Caco-2 (cell line): ENCODE data around the gene RCN2. TPM values are rescaled to one million over a fixed set of nuclear protein-coding genes. Genes with fewer than 3 reads are reported as not detected.

Experiments used
- BruUV-seq: library from RNA; stranded (reverse); fragments of 400-500 nt; replicated peaks from 2 replicates; lab custom pipeline; 2021; lab: Mats Ljungman, UMichigan
- CTCF ChIA-PET: fragments of 300-600 bp; sonication (Branson Sonifier 250); formaldehyde crosslinking; loops from one replicate; lab custom pipeline; 2022; ENCODE audit warnings: antibody characterized with exemption; lab: Charles Lee
- POLR2A ChIA-PET: fragments of 300-600 bp; sonication (Branson Sonifier 250); formaldehyde crosslinking; loops from one replicate; lab custom pipeline; 2022; ENCODE audit warnings: antibody characterized with exemption; lab: Charles Lee
- DNase-seq, 2 experiments: peaks; one replicate each; pipeline versions ENCODE4 v3.0.0 to v3.0.0-alpha.2; 2020 to 2022
- H3K27me3 ChIP-seq: replicated peaks from 2 replicates; pipeline ENCODE4 v1.6.0; 2011; ENCODE audit warnings: low read length; ENCODE audit not compliant: control insufficient read depth, insufficient read depth
- H3K36me3 ChIP-seq: 2 replicates; pipeline ENCODE4 v1.5.1; 2011; ENCODE audit warnings: low read length; ENCODE audit not compliant: control insufficient read depth, insufficient read depth
- H3K4me1 ChIP-seq: fragments of 250-450 bp; sonication (Bioruptor Pico); 2 replicates; pipeline ENCODE4 v1.5.1; 2020; ENCODE audit warnings: mild to moderate bottlenecking
- H3K4me3 ChIP-seq: 2 replicates; pipeline ENCODE4 v1.5.1; 2011; ENCODE audit warnings: low read depth, mild to moderate bottlenecking, control low read depth, low read length
- H3K9me3 ChIP-seq: fragments of 250-450 bp; sonication (Bioruptor Pico); 2 replicates; pipeline ENCODE4 v1.5.1; 2020; ENCODE audit warnings: mild to moderate bottlenecking, moderate library complexity
- H3K27ac Mint-ChIP-seq: one replicate; pipeline ENCODE4 v1.8.0; 2022; ENCODE audit warnings: mixed read lengths; ENCODE audit not compliant: unreplicated experiment
- H3K27me3 Mint-ChIP-seq: one replicate; pipeline ENCODE4 v1.8.0; 2022; ENCODE audit warnings: mixed read lengths; ENCODE audit not compliant: insufficient read depth, unreplicated experiment
- H3K36me3 Mint-ChIP-seq: one replicate; pipeline ENCODE4 v1.8.0; 2022; ENCODE audit warnings: mild to moderate bottlenecking, mixed read lengths; ENCODE audit not compliant: insufficient read depth, unreplicated experiment
- H3K4me1 Mint-ChIP-seq: one replicate; pipeline ENCODE4 v1.8.0; 2022; ENCODE audit warnings: low read depth, mixed read lengths; ENCODE audit not compliant: unreplicated experiment
- H3K4me3 Mint-ChIP-seq: one replicate; pipeline ENCODE4 v1.8.0; 2022; ENCODE audit warnings: mild to moderate bottlenecking, moderate library complexity, mixed read lengths; ENCODE audit not compliant: unreplicated experiment
- H3K9me3 Mint-ChIP-seq: one replicate; pipeline ENCODE4 v1.8.0; 2022; ENCODE audit warnings: mixed read lengths; ENCODE audit not compliant: unreplicated experiment
- intact Hi-C: fragments of 100-400 bp; cut with micrococcal nuclease; formaldehyde crosslinking; loops from one replicate; pipeline ENCODE4 v1.10.0; 2022; ENCODE audit not compliant: unreplicated experiment
- total RNA-seq: library from RNA; stranded (reverse); gene quantifications from 2 replicates; pipeline ENCODE4 v1.2.3, GENCODE V29; 2022
- TF ChIP-seq, protein P1 (sequence below), 2 experiments: fragments of 200-600 bp in 1 of 2; IDR thresholded peaks; 1 replicate in 1 of 2; 2 replicates in 1 of 2; pipeline versions ENCODE4 v1.5.1 to v1.8.0; 2011 to 2022; ENCODE audit warnings: antibody characterized with exemption in 1 of 2, control low read depth in 1 of 2, inconsistent platforms in 1 of 2, low read depth in 1 of 2, low read length in 1 of 2, mild to moderate bottlenecking in 1 of 2, moderate library complexity in 1 of 2; ENCODE audit not compliant: insufficient read depth in 1 of 2, severe bottlenecking in 1 of 2, unreplicated experiment in 1 of 2

Gene RCN2
- total RNA-seq, 1 experiment from 2014 or later = 73.7 TPM

DNA sequence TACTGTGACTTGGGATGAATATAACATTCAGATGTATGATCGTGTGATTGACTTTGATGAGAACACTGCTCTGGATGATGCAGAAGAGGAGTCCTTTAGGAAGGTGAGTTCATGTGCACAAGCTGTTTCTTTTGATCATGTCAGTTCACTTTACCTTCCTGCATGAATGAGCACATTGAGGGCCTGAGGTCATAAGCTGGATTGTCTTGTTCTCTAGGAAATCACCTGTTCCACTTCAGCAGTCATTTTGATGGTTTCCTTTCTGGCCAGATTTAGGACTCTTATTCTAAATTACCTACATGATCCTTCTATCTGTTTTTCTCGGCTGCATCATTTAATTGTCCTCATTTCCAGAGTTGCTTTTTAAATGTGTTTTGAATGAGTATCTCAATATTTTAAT is 4.1 kb downstream of the RCN2 start:
- Histone ChIP-seq H3K9me3 (no peaks in the 10 kb centered on the region), H3K4me1 (peaks cover 3% of the 10 kb centered on the region; the same call in 1 of the 2 replicates), H3K36me3 (no peaks in the 10 kb centered on the region), H3K4me3 (no peak overlapping the region), H3K27me3 (no peaks in the 10 kb centered on the region)
- no TSS peak for BruUV-seq
- H3K9me3 Mint-ChIP-seq = no peaks in the 10 kb centered on the region
- H3K27me3 Mint-ChIP-seq = no peaks in the 10 kb centered on the region
- TF ChIP-seq, protein P1, sequence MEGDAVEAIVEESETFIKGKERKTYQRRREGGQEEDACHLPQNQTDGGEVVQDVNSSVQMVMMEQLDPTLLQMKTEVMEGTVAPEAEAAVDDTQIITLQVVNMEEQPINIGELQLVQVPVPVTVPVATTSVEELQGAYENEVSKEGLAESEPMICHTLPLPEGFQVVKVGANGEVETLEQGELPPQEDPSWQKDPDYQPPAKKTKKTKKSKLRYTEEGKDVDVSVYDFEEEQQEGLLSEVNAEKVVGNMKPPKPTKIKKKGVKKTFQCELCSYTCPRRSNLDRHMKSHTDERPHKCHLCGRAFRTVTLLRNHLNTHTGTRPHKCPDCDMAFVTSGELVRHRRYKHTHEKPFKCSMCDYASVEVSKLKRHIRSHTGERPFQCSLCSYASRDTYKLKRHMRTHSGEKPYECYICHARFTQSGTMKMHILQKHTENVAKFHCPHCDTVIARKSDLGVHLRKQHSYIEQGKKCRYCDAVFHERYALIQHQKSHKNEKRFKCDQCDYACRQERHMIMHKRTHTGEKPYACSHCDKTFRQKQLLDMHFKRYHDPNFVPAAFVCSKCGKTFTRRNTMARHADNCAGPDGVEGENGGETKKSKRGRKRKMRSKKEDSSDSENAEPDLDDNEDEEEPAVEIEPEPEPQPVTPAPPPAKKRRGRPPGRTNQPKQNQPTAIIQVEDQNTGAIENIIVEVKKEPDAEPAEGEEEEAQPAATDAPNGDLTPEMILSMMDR (IDR thresholded peaks at IDR 0.05; ENCODE audit: insufficient read depth in 1 of 2, low read depth in 1 of 2, low read length in 1 of 2, severe bottlenecking in 1 of 2, unreplicated experiment in 1 of 2) = no peak
- no peak overlapping the region for H3K4me3 Mint-ChIP-seq
- POLR2A ChIA-PET = no interaction called here
- intact Hi-C loops = no loop called here
- peaks cover 6% of the 10 kb centered on the region for H3K4me1 Mint-ChIP-seq
- H3K27ac Mint-ChIP-seq = no peak overlapping the region
- peaks cover 29% of the 10 kb centered on the region for H3K36me3 Mint-ChIP-seq
- no peak for DNase-seq
- CTCF ChIA-PET = no interaction called here

GRCh38 chr15:76936671-76937070 is 5.1 kb downstream of the RCN2 start:
- Histone ChIP-seq H3K4me3 (no peak overlapping the region), H3K9me3 (no peaks in the 10 kb centered on the region), H3K4me1 (no peaks in the 10 kb centered on the region), H3K36me3 (no peaks in the 10 kb centered on the region), H3K27me3 (no peaks in the 10 kb centered on the region)
- Mint-ChIP-seq H3K4me1 (peaks cover 6% of the 10 kb centered on the region), H3K27ac (no peak overlapping the region), H3K36me3 (peaks cover 33% of the 10 kb centered on the region), H3K27me3 (no peaks in the 10 kb centered on the region), H3K4me3 (no peak overlapping the region), H3K9me3 (no peaks in the 10 kb centered on the region)
- ChIA-PET POLR2A (no interaction called here), CTCF (no interaction called here)
- DNase-seq = no peak
- TF ChIP-seq, protein P1 (IDR thresholded peaks at IDR 0.05; ENCODE audit: insufficient read depth in 1 of 2, low read depth in 1 of 2, low read length in 1 of 2, severe bottlenecking in 1 of 2, unreplicated experiment in 1 of 2) = no peak
- no TSS peak for BruUV-seq
- intact Hi-C loops = no loop called here

DNA sequence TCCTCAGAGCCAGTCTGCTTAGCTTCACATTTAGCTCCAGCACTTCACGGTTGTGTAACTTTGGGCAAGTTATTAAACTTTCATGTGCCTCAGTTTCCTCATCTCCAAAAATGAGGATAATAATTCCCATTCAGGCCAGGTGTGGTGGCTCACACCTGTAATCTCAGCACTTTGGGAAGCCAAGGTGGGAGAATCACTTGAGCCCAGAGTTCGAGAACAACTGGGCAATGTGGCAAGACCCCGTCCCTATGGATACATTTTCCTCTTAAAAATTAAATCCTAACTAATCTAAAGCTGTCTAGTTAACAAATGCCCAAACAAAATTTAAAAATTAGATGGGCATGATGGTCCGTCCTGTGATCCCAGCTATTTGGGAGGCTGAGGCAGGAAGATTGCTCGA is 7.2 kb downstream of the RCN2 start:
- H3K9me3 ChIP-seq = no peaks in the 10 kb centered on the region
- intact Hi-C loops = no loop called here
- H3K4me1 ChIP-seq = no peaks in the 10 kb centered on the region
- H3K4me1 Mint-ChIP-seq = no peaks in the 10 kb centered on the region
- no peaks in the 10 kb centered on the region for H3K27me3 Mint-ChIP-seq
- no peak overlapping the region for H3K27ac Mint-ChIP-seq
- H3K27me3 ChIP-seq = no peaks in the 10 kb centered on the region
- ChIA-PET CTCF (no interaction called here), POLR2A (no interaction called here)
- H3K4me3 ChIP-seq = no peak overlapping the region
- no TSS peak for BruUV-seq
- H3K36me3 Mint-ChIP-seq = peaks cover 42% of the 10 kb centered on the region
- DNase-seq = no peak
- no peaks in the 10 kb centered on the region for H3K36me3 ChIP-seq
- TF ChIP-seq, protein P1 (IDR thresholded peaks at IDR 0.05; ENCODE audit: insufficient read depth in 1 of 2, low read depth in 1 of 2, low read length in 1 of 2, severe bottlenecking in 1 of 2, unreplicated experiment in 1 of 2) = no peak
- H3K9me3 Mint-ChIP-seq = no peaks in the 10 kb centered on the region
- no peak overlapping the region for H3K4me3 Mint-ChIP-seq
